GM23338 (cell line): ENCODE results near the gene DOCK10. TPM values are rescaled to one million over a fixed set of nuclear protein-coding genes. Genes with fewer than 3 reads are reported as not detected.

Experiments used
- ATAC-seq: fragments of 200-7000 bp; cut with Tn5 transposase; 3 replicates; pipeline ENCODE4 v1.9.1; 2020
- DNase-seq: peaks from one replicate; pipeline ENCODE4 v3.0.0-alpha.2; 2015; ENCODE audit warnings: low spot score
- H2AFZ ChIP-seq: fragments of 200-600 bp; sonication (generic); 2 replicates; pipeline ENCODE4 v1.8.0; 2016; ENCODE audit warnings: antibody characterized with exemption, mild to moderate bottlenecking, moderate library complexity
- H3F3A ChIP-seq: fragments of 200-600 bp; sonication (generic); replicated peaks from 2 replicates; pipeline ENCODE4 v1.8.0; 2017; ENCODE audit warnings: antibody characterized with exemption, mixed run types, low read depth
- H3K27ac ChIP-seq: fragments of 200-600 bp; sonication (generic); 2 replicates; pipeline ENCODE4 v1.6.1; 2016; ENCODE audit warnings: low read depth
- H3K27me3 ChIP-seq: fragments of 200-600 bp; sonication (generic); 2 replicates; pipeline ENCODE4 v1.8.0; 2016; ENCODE audit warnings: mild to moderate bottlenecking, mixed run types, moderate library complexity; ENCODE audit not compliant: insufficient read depth
- H3K36me3 ChIP-seq: fragments of 200-600 bp; sonication (generic); 2 replicates; pipeline ENCODE4 v1.8.0; 2016; ENCODE audit warnings: mild to moderate bottlenecking; ENCODE audit not compliant: insufficient read depth
- H3K4me1 ChIP-seq: fragments of 200-600 bp; sonication (generic); 2 replicates; pipeline ENCODE4 v1.8.0; 2016; ENCODE audit warnings: mild to moderate bottlenecking, moderate library complexity; ENCODE audit not compliant: insufficient read depth
- H3K4me2 ChIP-seq: fragments of 200-600 bp; sonication (generic); 2 replicates; pipeline ENCODE4 v1.7.1; 2017; ENCODE audit warnings: mixed run types
- H3K4me3 ChIP-seq: fragments of 200-600 bp; sonication (generic); 2 replicates; pipeline ENCODE4 v1.6.1; 2016; ENCODE audit warnings: mixed run types
- H3K79me2 ChIP-seq: fragments of 200-600 bp; sonication (generic); replicated peaks from 2 replicates; pipeline ENCODE4 v1.8.0; 2017; ENCODE audit warnings: mild to moderate bottlenecking; ENCODE audit not compliant: insufficient read depth
- H3K9me2 ChIP-seq: fragments of 200-600 bp; sonication (generic); 2 replicates; pipeline ENCODE4 v1.8.0; 2017; ENCODE audit not compliant: insufficient read depth
- H4K20me1 ChIP-seq: fragments of 200-600 bp; sonication (generic); replicated peaks from 2 replicates; pipeline ENCODE4 v1.8.0; 2017; ENCODE audit warnings: mild to moderate bottlenecking; ENCODE audit not compliant: insufficient read depth
- H3K27ac Mint-ChIP-seq: 2 replicates; pipeline ENCODE4 v1.8.0; 2020; ENCODE audit warnings: inconsistent platforms, mild to moderate bottlenecking, moderate library complexity, mixed read lengths
- H3K27me3 Mint-ChIP-seq: 3 replicates; pipeline ENCODE4 v1.8.0; 2022; ENCODE audit warnings: low read depth, mild to moderate bottlenecking, moderate library complexity, mixed read lengths, inconsistent platforms; ENCODE audit not compliant: insufficient read depth, poor library complexity
- H3K36me3 Mint-ChIP-seq: 3 replicates; pipeline ENCODE4 v1.8.0; 2021; ENCODE audit warnings: low read depth, mild to moderate bottlenecking, inconsistent platforms, moderate library complexity, mixed read lengths
- H3K4me1 Mint-ChIP-seq: 3 replicates; pipeline ENCODE4 v1.8.0; 2020; ENCODE audit warnings: mild to moderate bottlenecking, inconsistent platforms, mixed read lengths
- H3K4me3 Mint-ChIP-seq: 3 replicates; pipeline ENCODE4 v1.8.0; 2021; ENCODE audit warnings: moderate library complexity, mild to moderate bottlenecking, inconsistent platforms, mixed read lengths
- H3K9me3 Mint-ChIP-seq: 3 replicates; pipeline ENCODE4 v1.8.0; 2020; ENCODE audit warnings: moderate library complexity, mild to moderate bottlenecking, inconsistent platforms, mixed read lengths
- CREB1 ChIP-seq: fragments of 250-450 bp; sonication (Bioruptor Pico); IDR thresholded peaks from 2 replicates; pipeline ENCODE4 v1.5.0; 2020; ENCODE audit warnings: low read depth, mild to moderate bottlenecking, moderate library complexity
- CTCF ChIP-seq, 2 experiments: fragments of 200-600 bp in 1 of 2; sonication (generic) in 1 of 2; conservative IDR thresholded peaks; 2 replicates each; pipeline versions ENCODE4 v1.5.1 to v1.6.1; 2016 to 2017; ENCODE audit warnings: antibody characterized with exemption in 2 of 2, low read depth in 2 of 2, mild to moderate bottlenecking in 2 of 2, moderate library complexity in 1 of 2
- EZH2 ChIP-seq: fragments of 200-600 bp; sonication (generic); IDR thresholded peaks from one replicate; pipeline ENCODE4 v1.8.0; 2017; ENCODE audit warnings: antibody characterized with exemption, mild to moderate bottlenecking, low read depth; ENCODE audit not compliant: unreplicated experiment
- EZH2phosphoT487 ChIP-seq: fragments of 200-600 bp; sonication (generic); IDR thresholded peaks from one replicate; pipeline ENCODE4 v1.8.1; 2018; ENCODE audit warnings: antibody characterized with exemption; ENCODE audit not compliant: unreplicated experiment
- JUNB ChIP-seq: IDR thresholded peaks from one replicate; pipeline ENCODE4 v1.6.1; 2016; ENCODE audit warnings: antibody characterized with exemption; ENCODE audit not compliant: unreplicated experiment
- NANOG ChIP-seq: IDR thresholded peaks from 2 replicates; pipeline ENCODE4 v1.6.1; 2016; ENCODE audit warnings: antibody characterized with exemption, borderline replicate concordance
- POLR2AphosphoS5 ChIP-seq: IDR thresholded peaks from 2 replicates; pipeline ENCODE4 v1.6.1; 2016; ENCODE audit warnings: antibody characterized with exemption, low read depth
- STAT1 ChIP-seq: IDR thresholded peaks from one replicate; pipeline ENCODE4 v1.6.1; 2016; ENCODE audit warnings: antibody characterized with exemption; ENCODE audit not compliant: unreplicated experiment
- ZNF114 ChIP-seq: fragments of 250-450 bp; sonication (Bioruptor Pico); IDR thresholded peaks from 2 replicates; pipeline ENCODE4 v1.5.0; 2020; ENCODE audit warnings: mild to moderate bottlenecking, moderate library complexity
- ZNF331 ChIP-seq: fragments of 250-450 bp; sonication (Bioruptor Pico); IDR thresholded peaks from 2 replicates; pipeline ENCODE4 v1.5.0; 2020; ENCODE audit warnings: low read depth, mild to moderate bottlenecking, moderate library complexity
- polyA plus RNA-seq: library from polyadenylated mRNA; unstranded; fragments of >200 nt; fragmentation: Nextera tagmentation; extraction: Ambion mirVana; gene quantifications from 2 replicates; pipeline ENCODE4 v1.2.1, GENCODE V29; 2016
- total RNA-seq: library from RNA; depleted of rRNA; stranded (reverse); fragments of >200 nt; shearing (Covaris generic); gene quantifications from 2 replicates; pipeline ENCODE4 v1.2.3, GENCODE V29; 2014
- TF ChIP-seq, protein P1 (sequence below): IDR thresholded peaks from one replicate; pipeline ENCODE4 v1.6.1; 2018; ENCODE audit warnings: antibody characterized with exemption; ENCODE audit not compliant: unreplicated experiment
- TF ChIP-seq, protein P2 (sequence below): IDR thresholded peaks from 2 replicates; pipeline ENCODE4 v1.6.1; 2016; ENCODE audit warnings: antibody characterized with exemption
- TF ChIP-seq, protein P3 (sequence below): fragments of 250-450 bp; sonication (Bioruptor Pico); IDR thresholded peaks from 2 replicates; pipeline ENCODE4 v1.5.0; 2020; ENCODE audit warnings: mild to moderate bottlenecking, moderate library complexity

Gene DOCK10
- total and polyA plus RNA-seq, 2 experiments from 2014 or later, result 1.0 to 1.7 TPM

DNA sequence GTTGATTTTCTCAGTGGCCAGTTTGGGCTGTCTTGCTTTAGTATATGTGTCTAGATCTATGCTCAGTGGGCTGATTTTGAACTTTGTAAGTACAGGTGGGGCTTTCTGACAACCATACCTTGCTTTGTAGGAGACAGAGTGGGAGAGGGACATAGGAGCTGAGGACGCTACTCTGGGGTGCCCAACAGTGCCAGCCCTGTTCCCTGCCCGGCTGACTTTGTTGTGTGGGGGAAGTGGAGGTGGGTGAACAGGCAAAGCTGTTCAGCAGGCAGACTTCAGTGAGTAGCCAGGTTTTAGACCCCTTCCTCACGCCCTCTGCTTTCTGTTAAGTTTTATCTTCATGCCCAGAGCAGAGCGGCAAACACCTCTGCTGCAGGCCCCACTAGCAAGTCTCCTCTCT lies 44.2 kb upstream of the DOCK10 start:
- H3K9me3 Mint-ChIP-seq, result no peaks in the 10 kb centered on the region
- H3K27ac ChIP-seq, result no peak overlapping the region
- no peaks in the 10 kb centered on the region for H3K79me2 ChIP-seq
- DNase-seq (no peak), ATAC-seq (no peak)
- no peak for TF ChIP-seq NANOG
- TF ChIP-seq EZH2, result no peak
- TF ChIP-seq, protein P1, sequence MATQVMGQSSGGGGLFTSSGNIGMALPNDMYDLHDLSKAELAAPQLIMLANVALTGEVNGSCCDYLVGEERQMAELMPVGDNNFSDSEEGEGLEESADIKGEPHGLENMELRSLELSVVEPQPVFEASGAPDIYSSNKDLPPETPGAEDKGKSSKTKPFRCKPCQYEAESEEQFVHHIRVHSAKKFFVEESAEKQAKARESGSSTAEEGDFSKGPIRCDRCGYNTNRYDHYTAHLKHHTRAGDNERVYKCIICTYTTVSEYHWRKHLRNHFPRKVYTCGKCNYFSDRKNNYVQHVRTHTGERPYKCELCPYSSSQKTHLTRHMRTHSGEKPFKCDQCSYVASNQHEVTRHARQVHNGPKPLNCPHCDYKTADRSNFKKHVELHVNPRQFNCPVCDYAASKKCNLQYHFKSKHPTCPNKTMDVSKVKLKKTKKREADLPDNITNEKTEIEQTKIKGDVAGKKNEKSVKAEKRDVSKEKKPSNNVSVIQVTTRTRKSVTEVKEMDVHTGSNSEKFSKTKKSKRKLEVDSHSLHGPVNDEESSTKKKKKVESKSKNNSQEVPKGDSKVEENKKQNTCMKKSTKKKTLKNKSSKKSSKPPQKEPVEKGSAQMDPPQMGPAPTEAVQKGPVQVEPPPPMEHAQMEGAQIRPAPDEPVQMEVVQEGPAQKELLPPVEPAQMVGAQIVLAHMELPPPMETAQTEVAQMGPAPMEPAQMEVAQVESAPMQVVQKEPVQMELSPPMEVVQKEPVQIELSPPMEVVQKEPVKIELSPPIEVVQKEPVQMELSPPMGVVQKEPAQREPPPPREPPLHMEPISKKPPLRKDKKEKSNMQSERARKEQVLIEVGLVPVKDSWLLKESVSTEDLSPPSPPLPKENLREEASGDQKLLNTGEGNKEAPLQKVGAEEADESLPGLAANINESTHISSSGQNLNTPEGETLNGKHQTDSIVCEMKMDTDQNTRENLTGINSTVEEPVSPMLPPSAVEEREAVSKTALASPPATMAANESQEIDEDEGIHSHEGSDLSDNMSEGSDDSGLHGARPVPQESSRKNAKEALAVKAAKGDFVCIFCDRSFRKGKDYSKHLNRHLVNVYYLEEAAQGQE, result no peak
- TF ChIP-seq, protein P2, sequence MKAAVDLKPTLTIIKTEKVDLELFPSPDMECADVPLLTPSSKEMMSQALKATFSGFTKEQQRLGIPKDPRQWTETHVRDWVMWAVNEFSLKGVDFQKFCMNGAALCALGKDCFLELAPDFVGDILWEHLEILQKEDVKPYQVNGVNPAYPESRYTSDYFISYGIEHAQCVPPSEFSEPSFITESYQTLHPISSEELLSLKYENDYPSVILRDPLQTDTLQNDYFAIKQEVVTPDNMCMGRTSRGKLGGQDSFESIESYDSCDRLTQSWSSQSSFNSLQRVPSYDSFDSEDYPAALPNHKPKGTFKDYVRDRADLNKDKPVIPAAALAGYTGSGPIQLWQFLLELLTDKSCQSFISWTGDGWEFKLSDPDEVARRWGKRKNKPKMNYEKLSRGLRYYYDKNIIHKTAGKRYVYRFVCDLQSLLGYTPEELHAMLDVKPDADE, result no peak
- no peak for TF ChIP-seq ZNF114
- TF ChIP-seq STAT1, result no peak
- no peak for TF ChIP-seq ZNF331 (CRISPR knock-in tag)
- TF ChIP-seq EZH2phosphoT487, result no peak
- no peak for TF ChIP-seq JUNB
- TF ChIP-seq CREB1, result no peak
- TF ChIP-seq CTCF (conservative IDR thresholded peaks at IDR 0.05; ENCODE audit: low read depth in 2 of 2), result no peak
- TF ChIP-seq, protein P3, sequence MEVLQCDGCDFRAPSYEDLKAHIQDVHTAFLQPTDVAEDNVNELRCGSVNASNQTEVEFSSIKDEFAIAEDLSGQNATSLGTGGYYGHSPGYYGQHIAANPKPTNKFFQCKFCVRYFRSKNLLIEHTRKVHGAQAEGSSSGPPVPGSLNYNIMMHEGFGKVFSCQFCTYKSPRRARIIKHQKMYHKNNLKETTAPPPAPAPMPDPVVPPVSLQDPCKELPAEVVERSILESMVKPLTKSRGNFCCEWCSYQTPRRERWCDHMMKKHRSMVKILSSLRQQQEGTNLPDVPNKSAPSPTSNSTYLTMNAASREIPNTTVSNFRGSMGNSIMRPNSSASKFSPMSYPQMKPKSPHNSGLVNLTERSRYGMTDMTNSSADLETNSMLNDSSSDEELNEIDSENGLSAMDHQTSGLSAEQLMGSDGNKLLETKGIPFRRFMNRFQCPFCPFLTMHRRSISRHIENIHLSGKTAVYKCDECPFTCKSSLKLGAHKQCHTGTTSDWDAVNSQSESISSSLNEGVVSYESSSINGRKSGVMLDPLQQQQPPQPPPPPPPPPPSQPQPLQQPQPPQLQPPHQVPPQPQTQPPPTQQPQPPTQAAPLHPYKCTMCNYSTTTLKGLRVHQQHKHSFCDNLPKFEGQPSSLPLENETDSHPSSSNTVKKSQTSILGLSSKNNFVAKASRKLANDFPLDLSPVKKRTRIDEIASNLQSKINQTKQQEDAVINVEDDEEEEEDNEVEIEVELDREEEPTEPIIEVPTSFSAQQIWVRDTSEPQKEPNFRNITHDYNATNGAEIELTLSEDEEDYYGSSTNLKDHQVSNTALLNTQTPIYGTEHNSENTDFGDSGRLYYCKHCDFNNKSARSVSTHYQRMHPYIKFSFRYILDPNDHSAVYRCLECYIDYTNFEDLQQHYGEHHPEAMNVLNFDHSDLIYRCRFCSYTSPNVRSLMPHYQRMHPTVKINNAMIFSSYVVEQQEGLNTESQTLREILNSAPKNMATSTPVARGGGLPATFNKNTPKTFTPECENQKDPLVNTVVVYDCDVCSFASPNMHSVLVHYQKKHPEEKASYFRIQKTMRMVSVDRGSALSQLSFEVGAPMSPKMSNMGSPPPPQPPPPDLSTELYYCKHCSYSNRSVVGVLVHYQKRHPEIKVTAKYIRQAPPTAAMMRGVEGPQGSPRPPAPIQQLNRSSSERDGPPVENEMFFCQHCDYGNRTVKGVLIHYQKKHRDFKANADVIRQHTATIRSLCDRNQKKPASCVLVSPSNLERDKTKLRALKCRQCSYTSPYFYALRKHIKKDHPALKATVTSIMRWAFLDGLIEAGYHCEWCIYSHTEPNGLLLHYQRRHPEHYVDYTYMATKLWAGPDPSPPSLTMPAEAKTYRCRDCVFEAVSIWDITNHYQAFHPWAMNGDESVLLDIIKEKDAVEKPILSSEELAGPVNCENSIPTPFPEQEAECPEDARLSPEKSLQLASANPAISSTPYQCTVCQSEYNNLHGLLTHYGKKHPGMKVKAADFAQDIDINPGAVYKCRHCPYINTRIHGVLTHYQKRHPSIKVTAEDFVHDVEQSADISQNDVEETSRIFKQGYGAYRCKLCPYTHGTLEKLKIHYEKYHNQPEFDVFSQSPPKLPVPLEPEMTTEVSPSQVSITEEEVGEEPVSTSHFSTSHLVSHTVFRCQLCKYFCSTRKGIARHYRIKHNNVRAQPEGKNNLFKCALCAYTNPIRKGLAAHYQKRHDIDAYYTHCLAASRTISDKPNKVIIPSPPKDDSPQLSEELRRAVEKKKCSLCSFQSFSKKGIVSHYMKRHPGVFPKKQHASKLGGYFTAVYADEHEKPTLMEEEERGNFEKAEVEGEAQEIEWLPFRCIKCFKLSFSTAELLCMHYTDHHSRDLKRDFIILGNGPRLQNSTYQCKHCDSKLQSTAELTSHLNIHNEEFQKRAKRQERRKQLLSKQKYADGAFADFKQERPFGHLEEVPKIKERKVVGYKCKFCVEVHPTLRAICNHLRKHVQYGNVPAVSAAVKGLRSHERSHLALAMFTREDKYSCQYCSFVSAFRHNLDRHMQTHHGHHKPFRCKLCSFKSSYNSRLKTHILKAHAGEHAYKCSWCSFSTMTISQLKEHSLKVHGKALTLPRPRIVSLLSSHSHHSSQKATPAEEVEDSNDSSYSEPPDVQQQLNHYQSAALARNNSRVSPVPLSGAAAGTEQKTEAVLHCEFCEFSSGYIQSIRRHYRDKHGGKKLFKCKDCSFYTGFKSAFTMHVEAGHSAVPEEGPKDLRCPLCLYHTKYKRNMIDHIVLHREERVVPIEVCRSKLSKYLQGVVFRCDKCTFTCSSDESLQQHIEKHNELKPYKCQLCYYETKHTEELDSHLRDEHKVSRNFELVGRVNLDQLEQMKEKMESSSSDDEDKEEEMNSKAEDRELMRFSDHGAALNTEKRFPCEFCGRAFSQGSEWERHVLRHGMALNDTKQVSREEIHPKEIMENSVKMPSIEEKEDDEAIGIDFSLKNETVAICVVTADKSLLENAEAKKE (CRISPR knock-in tag), result no peak
- TF ChIP-seq POLR2AphosphoS5, result no peak
- H3K27me3 ChIP-seq, result no peaks in the 10 kb centered on the region
- no peaks in the 10 kb centered on the region; the same call in 2 of the 3 replicates for H3K4me1 Mint-ChIP-seq
- H3K4me3 ChIP-seq, result no peak overlapping the region
- no peaks in the 10 kb centered on the region for H3K9me2 ChIP-seq
- no peak overlapping the region for H3K27ac Mint-ChIP-seq
- H2AFZ ChIP-seq, result no peak overlapping the region
- no peaks in the 10 kb centered on the region for H3K36me3 Mint-ChIP-seq
- H3K4me2 ChIP-seq, result no peak overlapping the region
- no peaks in the 10 kb centered on the region for H4K20me1 ChIP-seq
- H3K27me3 Mint-ChIP-seq, result no peaks in the 10 kb centered on the region
- H3K4me3 Mint-ChIP-seq, result no peak overlapping the region
- H3K4me1 ChIP-seq, result no peaks in the 10 kb centered on the region
- no peaks in the 10 kb centered on the region for H3F3A ChIP-seq
- H3K36me3 ChIP-seq, result no peaks in the 10 kb centered on the region
